Measurements from ENCODE around the gene TSPAN5. TPM values are rescaled to one million over a fixed set of nuclear protein-coding genes. Genes with fewer than 3 reads are reported as not detected.

The TSPAN5 gene
- total and polyA plus RNA-seq, 3 donors from 2014 or later = 27.8 to 57.2 (median 30.8) TPM

DNA sequence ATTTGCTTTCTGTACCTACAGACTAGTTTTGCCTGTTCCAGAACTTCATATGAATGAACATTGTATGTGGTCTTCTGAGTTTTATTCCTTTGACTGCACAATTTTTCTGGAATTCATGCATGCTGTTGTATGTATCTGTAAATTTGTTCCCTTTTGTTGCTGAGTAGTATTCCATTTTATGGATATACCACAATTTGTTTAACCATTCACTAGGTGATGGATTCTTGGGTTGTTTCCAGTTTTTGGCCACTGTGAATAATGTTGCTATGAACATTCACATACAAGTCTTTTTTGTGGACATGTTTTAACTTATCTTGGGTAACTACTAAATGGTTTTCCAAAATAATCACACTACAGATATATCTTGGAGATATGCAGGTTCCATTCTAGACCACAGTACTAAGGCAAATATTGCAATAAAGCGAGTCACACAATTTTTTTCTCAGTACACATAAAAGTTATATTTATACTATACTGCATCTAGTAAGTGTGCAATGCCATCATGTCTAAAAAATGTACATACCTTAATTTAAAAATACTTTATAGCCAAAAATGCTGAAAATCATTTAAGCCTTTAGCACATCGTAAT, 58.7 kb downstream of the TSPAN5 start:
- H3K4me1 ChIP-seq = no peaks in the 10 kb centered on the region
- DNase-seq = no peak
- no peak overlapping the region for H3K4me3 ChIP-seq
- intact Hi-C loops (cut with DNase I; ENCODE audit: low total_unique reads) = no loop called here
- no peaks in the 10 kb centered on the region for H3K36me3 ChIP-seq (ENCODE audit: low read depth, missing control alignments)
- no peak overlapping the region for H3K27ac ChIP-seq
- H3K9me3 ChIP-seq = no peaks in the 10 kb centered on the region
- TF ChIP-seq POLR2A (IDR thresholded peaks at IDR 0.05) (no peak), CTCF (IDR thresholded peaks at IDR 0.05) (no peak)
- H3K27me3 ChIP-seq = no peaks in the 10 kb centered on the region
- WGBS, 2 donors = 92 to 94% methylated on average over 2 of the region's 2 CpGs

DNA sequence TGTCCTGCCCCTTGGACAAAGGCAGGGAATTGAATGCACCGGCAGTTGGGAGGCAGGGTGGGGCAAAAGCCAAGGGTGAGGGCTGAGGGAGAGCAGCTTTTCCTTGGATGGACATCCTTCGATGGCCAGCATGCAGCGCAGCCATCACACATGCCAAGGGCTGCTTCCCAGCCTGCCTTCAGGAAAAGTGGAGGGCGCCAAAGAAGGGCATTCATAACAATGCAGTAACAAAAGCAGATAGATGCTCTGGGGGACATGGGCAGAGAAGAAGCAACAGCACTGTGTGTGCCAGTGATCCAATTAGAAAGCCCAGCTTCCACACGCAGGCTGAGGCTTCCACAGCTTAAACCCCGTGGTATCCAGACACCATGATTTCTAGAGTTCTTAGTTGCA, 71.5 kb downstream of the TSPAN5 start:
- Histone ChIP-seq H3K27ac (peak overlapping the region; percentile 36 to 76), H3K27me3 (no peaks in the 10 kb centered on the region), H3K4me3 (no peak overlapping the region), H3K9me3 (no peaks in the 10 kb centered on the region), H3K36me3 (ENCODE audit: low read depth, missing control alignments) (no peaks in the 10 kb centered on the region), H3K4me1 (peaks cover 23% of the 10 kb centered on the region)
- intact Hi-C loops (cut with DNase I; ENCODE audit: low total_unique reads) = no loop called here
- TF ChIP-seq POLR2A (IDR thresholded peaks at IDR 0.05) = no peak
- no peak for TF ChIP-seq CTCF (IDR thresholded peaks at IDR 0.05)
- WGBS, 2 donors = 54 to 63% methylated on average over 6 of the region's 6 CpGs
- no peak for DNase-seq

DNA sequence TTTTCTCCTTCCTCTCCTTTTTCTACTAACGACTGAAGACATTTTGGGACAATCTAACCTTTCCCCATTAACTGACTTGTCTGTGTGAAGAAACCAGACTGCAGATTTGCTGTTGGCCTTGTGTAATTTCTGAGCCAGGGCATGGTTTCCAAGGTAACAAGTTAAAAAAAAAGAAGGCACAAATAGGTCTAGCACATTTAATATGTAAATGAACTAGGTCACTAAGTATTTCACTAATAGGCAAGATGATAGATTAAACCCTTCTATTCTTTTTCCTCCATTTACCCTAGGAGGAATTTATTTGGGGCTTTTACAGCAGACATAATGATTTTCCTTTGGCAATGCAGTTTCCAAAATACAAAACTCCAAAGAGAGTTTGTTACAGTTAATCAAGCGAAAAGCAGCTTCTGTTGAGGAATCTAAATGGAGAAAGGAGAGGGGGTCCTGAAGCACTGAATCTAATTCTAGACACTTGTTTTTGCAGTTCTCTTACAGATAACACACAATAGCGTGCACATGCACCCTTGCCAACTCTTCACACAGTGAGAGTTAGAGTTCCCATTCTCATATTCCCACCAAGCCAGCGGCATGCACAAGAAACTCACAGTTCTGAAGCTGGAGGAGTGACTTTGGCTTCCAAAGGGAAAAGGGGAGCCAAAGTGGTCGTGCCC, 72.0 kb downstream of the TSPAN5 start:
- Histone ChIP-seq H3K9me3 (no peaks in the 10 kb centered on the region), H3K36me3 (ENCODE audit: low read depth, missing control alignments) (no peaks in the 10 kb centered on the region), H3K27me3 (no peaks in the 10 kb centered on the region), H3K4me3 (no peak overlapping the region), H3K4me1 (peaks cover 23% of the 10 kb centered on the region), H3K27ac (peak overlapping the region; percentile 36 to 76)
- no peak for DNase-seq
- WGBS, 2 donors = 49% methylated on average over 5 of the region's 5 CpGs
- TF ChIP-seq POLR2A (IDR thresholded peaks at IDR 0.05) (no peak), CTCF (IDR thresholded peaks at IDR 0.05) (no peak)
- intact Hi-C loops (cut with DNase I; ENCODE audit: low total_unique reads) = no loop called here

GRCh38 chr4:98585596-98585995, 72.8 kb downstream of the TSPAN5 start:
- intact Hi-C loops (cut with DNase I; ENCODE audit: low total_unique reads) = no loop called here
- no peak for DNase-seq
- Histone ChIP-seq H3K27ac (no peak overlapping the region), H3K27me3 (no peaks in the 10 kb centered on the region), H3K4me1 (peaks cover 28% of the 10 kb centered on the region), H3K9me3 (no peaks in the 10 kb centered on the region), H3K4me3 (no peak overlapping the region), H3K36me3 (ENCODE audit: low read depth, missing control alignments) (no peaks in the 10 kb centered on the region)
- 80 to 82% methylated on average over 2 of the region's 2 CpGs for WGBS, 2 donors
- TF ChIP-seq POLR2A (IDR thresholded peaks at IDR 0.05) (no peak), CTCF (IDR thresholded peaks at IDR 0.05) (no peak)

DNA sequence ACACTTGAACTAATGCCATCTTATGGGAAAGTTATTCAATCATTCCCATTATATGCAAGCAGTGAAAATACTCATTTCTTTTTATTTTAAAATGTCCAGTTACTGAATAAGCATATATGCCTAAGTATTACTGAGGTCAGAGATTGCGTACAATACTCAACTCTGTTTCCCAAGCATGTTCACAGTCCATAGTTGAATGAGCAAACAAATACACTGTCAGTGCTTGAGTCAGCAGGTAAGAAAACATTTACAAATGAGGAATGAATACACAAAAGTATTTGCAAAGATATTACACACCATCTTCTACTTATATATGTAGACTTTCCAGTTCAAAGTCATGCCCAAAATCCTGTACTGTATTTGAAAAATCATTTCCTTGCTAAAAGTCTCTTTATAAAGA, 74.1 kb downstream of the TSPAN5 start:
- intact Hi-C loops (cut with DNase I; ENCODE audit: low total_unique reads) = no loop called here
- Histone ChIP-seq H3K36me3 (ENCODE audit: low read depth, missing control alignments) (no peaks in the 10 kb centered on the region), H3K9me3 (no peaks in the 10 kb centered on the region), H3K27ac (no peak overlapping the region), H3K4me3 (no peak overlapping the region), H3K4me1 (peaks cover 36% of the 10 kb centered on the region), H3K27me3 (no peaks in the 10 kb centered on the region)
- no peak for DNase-seq
- 88 to 95% methylated on average over 1 of the region's 1 CpG for WGBS, 2 donors
- TF ChIP-seq POLR2A (IDR thresholded peaks at IDR 0.05) (no peak), CTCF (IDR thresholded peaks at IDR 0.05) (no peak)

Measured in testis (tissue), 3 donors.